Prostate gland (tissue), 2 donors: ENCODE results near the gene SIRT3.

ENCODE experiments used
- POLR2AphosphoS5 ChIP-seq: sonication (generic); formaldehyde crosslinking; IDR thresholded peaks from one replicate; pipeline ENCODE4 v1.6.1; 2017; ENCODE audit warnings: antibody characterized with exemption
- TF ChIP-seq, protein P1 (sequence below), 4 experiments: fragments of 200-600 bp in 2 of 4; fragments of 450-650 bp in 2 of 4; sonication (generic) in 2 of 4; IDR thresholded peaks; 1 replicate in 3 of 4; 2 replicates in 1 of 4; pipeline ENCODE4 v1.5.1; 2016 to 2019; ENCODE audit warnings: antibody characterized with exemption in 4 of 4, mild to moderate bottlenecking in 2 of 4, moderate library complexity in 2 of 4

GRCh38 chr11:250740-251299, 14.7 kb upstream of the SIRT3 start:
- TF ChIP-seq, protein P1, sequence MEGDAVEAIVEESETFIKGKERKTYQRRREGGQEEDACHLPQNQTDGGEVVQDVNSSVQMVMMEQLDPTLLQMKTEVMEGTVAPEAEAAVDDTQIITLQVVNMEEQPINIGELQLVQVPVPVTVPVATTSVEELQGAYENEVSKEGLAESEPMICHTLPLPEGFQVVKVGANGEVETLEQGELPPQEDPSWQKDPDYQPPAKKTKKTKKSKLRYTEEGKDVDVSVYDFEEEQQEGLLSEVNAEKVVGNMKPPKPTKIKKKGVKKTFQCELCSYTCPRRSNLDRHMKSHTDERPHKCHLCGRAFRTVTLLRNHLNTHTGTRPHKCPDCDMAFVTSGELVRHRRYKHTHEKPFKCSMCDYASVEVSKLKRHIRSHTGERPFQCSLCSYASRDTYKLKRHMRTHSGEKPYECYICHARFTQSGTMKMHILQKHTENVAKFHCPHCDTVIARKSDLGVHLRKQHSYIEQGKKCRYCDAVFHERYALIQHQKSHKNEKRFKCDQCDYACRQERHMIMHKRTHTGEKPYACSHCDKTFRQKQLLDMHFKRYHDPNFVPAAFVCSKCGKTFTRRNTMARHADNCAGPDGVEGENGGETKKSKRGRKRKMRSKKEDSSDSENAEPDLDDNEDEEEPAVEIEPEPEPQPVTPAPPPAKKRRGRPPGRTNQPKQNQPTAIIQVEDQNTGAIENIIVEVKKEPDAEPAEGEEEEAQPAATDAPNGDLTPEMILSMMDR (IDR thresholded peaks at IDR 0.05) = peak in 3 of 4 experiments; percentile 39 to 52 (median 47)
- no peak for TF ChIP-seq POLR2AphosphoS5
